Caco-2 (cell line): Measurements from ENCODE around the gene TTC21A. TPM values are rescaled to one million over a fixed set of nuclear protein-coding genes. Genes with fewer than 3 reads are reported as not detected.

ENCODE experiments used
- BruUV-seq: library from RNA; stranded (reverse); fragments of 400-500 nt; replicated peaks from 2 replicates; lab custom pipeline; 2021; lab: Mats Ljungman, UMichigan
- CTCF ChIA-PET: fragments of 300-600 bp; sonication (Branson Sonifier 250); formaldehyde crosslinking; loops from one replicate; lab custom pipeline; 2022; ENCODE audit warnings: antibody characterized with exemption; lab: Charles Lee
- POLR2A ChIA-PET: fragments of 300-600 bp; sonication (Branson Sonifier 250); formaldehyde crosslinking; loops from one replicate; lab custom pipeline; 2022; ENCODE audit warnings: antibody characterized with exemption; lab: Charles Lee
- DNase-seq, 2 experiments: peaks; one replicate each; pipeline versions ENCODE4 v3.0.0 to v3.0.0-alpha.2; 2020 to 2022
- H3K27me3 ChIP-seq: replicated peaks from 2 replicates; pipeline ENCODE4 v1.6.0; 2011; ENCODE audit warnings: low read length; ENCODE audit not compliant: control insufficient read depth, insufficient read depth
- H3K36me3 ChIP-seq: 2 replicates; pipeline ENCODE4 v1.5.1; 2011; ENCODE audit warnings: low read length; ENCODE audit not compliant: control insufficient read depth, insufficient read depth
- H3K4me1 ChIP-seq: fragments of 250-450 bp; sonication (Bioruptor Pico); 2 replicates; pipeline ENCODE4 v1.5.1; 2020; ENCODE audit warnings: mild to moderate bottlenecking
- H3K4me3 ChIP-seq: 2 replicates; pipeline ENCODE4 v1.5.1; 2011; ENCODE audit warnings: low read depth, mild to moderate bottlenecking, control low read depth, low read length
- H3K9me3 ChIP-seq: fragments of 250-450 bp; sonication (Bioruptor Pico); 2 replicates; pipeline ENCODE4 v1.5.1; 2020; ENCODE audit warnings: mild to moderate bottlenecking, moderate library complexity
- H3K27ac Mint-ChIP-seq: one replicate; pipeline ENCODE4 v1.8.0; 2022; ENCODE audit warnings: mixed read lengths; ENCODE audit not compliant: unreplicated experiment
- H3K27me3 Mint-ChIP-seq: one replicate; pipeline ENCODE4 v1.8.0; 2022; ENCODE audit warnings: mixed read lengths; ENCODE audit not compliant: insufficient read depth, unreplicated experiment
- H3K36me3 Mint-ChIP-seq: one replicate; pipeline ENCODE4 v1.8.0; 2022; ENCODE audit warnings: mild to moderate bottlenecking, mixed read lengths; ENCODE audit not compliant: insufficient read depth, unreplicated experiment
- H3K4me1 Mint-ChIP-seq: one replicate; pipeline ENCODE4 v1.8.0; 2022; ENCODE audit warnings: low read depth, mixed read lengths; ENCODE audit not compliant: unreplicated experiment
- H3K4me3 Mint-ChIP-seq: one replicate; pipeline ENCODE4 v1.8.0; 2022; ENCODE audit warnings: mild to moderate bottlenecking, moderate library complexity, mixed read lengths; ENCODE audit not compliant: unreplicated experiment
- H3K9me3 Mint-ChIP-seq: one replicate; pipeline ENCODE4 v1.8.0; 2022; ENCODE audit warnings: mixed read lengths; ENCODE audit not compliant: unreplicated experiment
- intact Hi-C: fragments of 100-400 bp; cut with micrococcal nuclease; formaldehyde crosslinking; loops from one replicate; pipeline ENCODE4 v1.10.0; 2022; ENCODE audit not compliant: unreplicated experiment
- total RNA-seq: library from RNA; stranded (reverse); gene quantifications from 2 replicates; pipeline ENCODE4 v1.2.3, GENCODE V29; 2022
- TF ChIP-seq, protein P1 (sequence below), 2 experiments: fragments of 200-600 bp in 1 of 2; IDR thresholded peaks; 1 replicate in 1 of 2; 2 replicates in 1 of 2; pipeline versions ENCODE4 v1.5.1 to v1.8.0; 2011 to 2022; ENCODE audit warnings: antibody characterized with exemption in 1 of 2, control low read depth in 1 of 2, inconsistent platforms in 1 of 2, low read depth in 1 of 2, low read length in 1 of 2, mild to moderate bottlenecking in 1 of 2, moderate library complexity in 1 of 2; ENCODE audit not compliant: insufficient read depth in 1 of 2, severe bottlenecking in 1 of 2, unreplicated experiment in 1 of 2

Gene TTC21A
- total RNA-seq, 1 experiment from 2014 or later, result 4.0 TPM

DNA sequence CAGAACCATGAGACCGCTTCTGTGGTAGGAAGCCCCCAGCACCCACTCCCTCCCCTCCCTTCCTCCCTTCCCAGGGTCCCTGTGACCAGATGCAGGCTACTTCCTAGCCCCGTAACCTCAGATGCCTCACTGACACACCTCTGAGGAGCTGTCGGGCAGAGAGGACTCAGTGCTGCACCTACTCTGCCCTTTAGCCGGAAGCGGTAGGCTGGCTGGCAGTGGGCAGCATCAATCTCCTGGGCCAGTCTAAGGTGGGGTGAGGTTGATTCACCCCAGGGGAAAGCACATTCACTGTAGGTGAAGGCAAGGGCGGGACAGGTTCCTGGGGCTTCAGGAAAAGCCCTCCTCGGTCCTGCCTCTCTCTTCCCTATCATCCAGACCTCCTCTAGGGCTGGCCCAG is 26.8 kb downstream of the TTC21A start:
- Histone ChIP-seq H3K4me3 (no peak overlapping the region), H3K9me3 (no peaks in the 10 kb centered on the region), H3K4me1 (no peaks in the 10 kb centered on the region), H3K36me3 (no peaks in the 10 kb centered on the region), H3K27me3 (no peaks in the 10 kb centered on the region)
- H3K4me1 Mint-ChIP-seq, result no peaks in the 10 kb centered on the region
- intact Hi-C loops, result no loop called here
- no peak overlapping the region for H3K4me3 Mint-ChIP-seq
- POLR2A ChIA-PET, result no interaction called here
- TF ChIP-seq, protein P1, sequence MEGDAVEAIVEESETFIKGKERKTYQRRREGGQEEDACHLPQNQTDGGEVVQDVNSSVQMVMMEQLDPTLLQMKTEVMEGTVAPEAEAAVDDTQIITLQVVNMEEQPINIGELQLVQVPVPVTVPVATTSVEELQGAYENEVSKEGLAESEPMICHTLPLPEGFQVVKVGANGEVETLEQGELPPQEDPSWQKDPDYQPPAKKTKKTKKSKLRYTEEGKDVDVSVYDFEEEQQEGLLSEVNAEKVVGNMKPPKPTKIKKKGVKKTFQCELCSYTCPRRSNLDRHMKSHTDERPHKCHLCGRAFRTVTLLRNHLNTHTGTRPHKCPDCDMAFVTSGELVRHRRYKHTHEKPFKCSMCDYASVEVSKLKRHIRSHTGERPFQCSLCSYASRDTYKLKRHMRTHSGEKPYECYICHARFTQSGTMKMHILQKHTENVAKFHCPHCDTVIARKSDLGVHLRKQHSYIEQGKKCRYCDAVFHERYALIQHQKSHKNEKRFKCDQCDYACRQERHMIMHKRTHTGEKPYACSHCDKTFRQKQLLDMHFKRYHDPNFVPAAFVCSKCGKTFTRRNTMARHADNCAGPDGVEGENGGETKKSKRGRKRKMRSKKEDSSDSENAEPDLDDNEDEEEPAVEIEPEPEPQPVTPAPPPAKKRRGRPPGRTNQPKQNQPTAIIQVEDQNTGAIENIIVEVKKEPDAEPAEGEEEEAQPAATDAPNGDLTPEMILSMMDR (IDR thresholded peaks at IDR 0.05; ENCODE audit: insufficient read depth in 1 of 2, low read depth in 1 of 2, low read length in 1 of 2, severe bottlenecking in 1 of 2, unreplicated experiment in 1 of 2), result no peak
- CTCF ChIA-PET, result no interaction called here
- no TSS peak for BruUV-seq
- H3K9me3 Mint-ChIP-seq, result no peaks in the 10 kb centered on the region
- no peak overlapping the region for H3K27ac Mint-ChIP-seq
- H3K27me3 Mint-ChIP-seq, result no peaks in the 10 kb centered on the region
- peaks cover 6% of the 10 kb centered on the region for H3K36me3 Mint-ChIP-seq
- no peak for DNase-seq

DNA sequence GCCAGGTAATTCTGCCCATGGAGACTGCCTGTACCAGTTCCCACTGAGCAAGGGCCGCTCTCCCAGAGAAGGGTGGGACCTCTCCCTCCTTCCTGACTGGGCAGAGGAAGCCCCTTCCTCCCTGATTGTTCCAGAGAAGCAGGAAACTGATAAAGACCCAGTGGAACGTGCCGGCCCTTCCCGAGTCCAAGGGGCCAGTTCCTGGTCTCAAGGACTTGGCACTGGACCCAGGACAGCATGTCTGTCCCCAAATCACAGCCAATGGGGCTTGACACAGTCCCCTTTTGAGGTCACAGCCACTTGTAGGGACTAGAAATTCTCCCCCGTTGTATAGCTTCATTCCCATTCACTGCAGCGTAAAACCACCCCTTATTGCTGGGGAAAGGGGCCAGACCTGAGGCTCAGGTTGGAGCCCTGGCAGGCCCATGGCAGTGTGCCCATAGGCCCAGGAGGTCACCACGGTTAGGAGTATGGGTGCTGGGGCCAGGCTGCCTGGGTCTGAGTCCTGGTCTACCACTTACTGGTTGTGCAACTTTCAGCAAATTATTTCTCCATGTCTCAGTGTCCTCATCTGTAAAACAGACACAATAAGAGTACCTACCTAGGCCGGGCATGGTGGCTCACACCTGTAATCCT is 27.8 kb downstream of the TTC21A start:
- ChIA-PET POLR2A (no interaction called here), CTCF (no interaction called here)
- Histone ChIP-seq H3K4me3 (no peak overlapping the region), H3K36me3 (no peaks in the 10 kb centered on the region), H3K27me3 (no peaks in the 10 kb centered on the region), H3K9me3 (no peaks in the 10 kb centered on the region), H3K4me1 (no peaks in the 10 kb centered on the region)
- Mint-ChIP-seq H3K4me1 (peaks cover under 1% of the 10 kb centered on the region), H3K27ac (no peak overlapping the region), H3K9me3 (no peaks in the 10 kb centered on the region), H3K27me3 (no peaks in the 10 kb centered on the region), H3K36me3 (peaks cover 6% of the 10 kb centered on the region), H3K4me3 (no peak overlapping the region)
- intact Hi-C loops, result no loop called here
- DNase-seq, result no peak
- TF ChIP-seq, protein P1 (IDR thresholded peaks at IDR 0.05; ENCODE audit: insufficient read depth in 1 of 2, low read depth in 1 of 2, low read length in 1 of 2, severe bottlenecking in 1 of 2, unreplicated experiment in 1 of 2), result no peak
- BruUV-seq, result no TSS peak

GRCh38 chr3:39136533-39137434 is 29.3 kb downstream of the TTC21A start:
- Histone ChIP-seq H3K4me3 (no peak overlapping the region), H3K9me3 (no peaks in the 10 kb centered on the region), H3K4me1 (peaks cover 8% of the 10 kb centered on the region), H3K36me3 (no peaks in the 10 kb centered on the region; the same call in 1 of the 2 replicates), H3K27me3 (no peaks in the 10 kb centered on the region)
- BruUV-seq, result no TSS peak
- peaks cover 15% of the 10 kb centered on the region for H3K4me1 Mint-ChIP-seq
- no peak overlapping the region for H3K4me3 Mint-ChIP-seq
- intact Hi-C loops, result no loop called here
- H3K36me3 Mint-ChIP-seq, result peaks cover 14% of the 10 kb centered on the region
- H3K9me3 Mint-ChIP-seq, result no peaks in the 10 kb centered on the region
- no peak for DNase-seq
- no peaks in the 10 kb centered on the region for H3K27me3 Mint-ChIP-seq
- ChIA-PET CTCF (no interaction called here), POLR2A (no interaction called here)
- TF ChIP-seq, protein P1 (IDR thresholded peaks at IDR 0.05; ENCODE audit: insufficient read depth in 1 of 2, low read depth in 1 of 2, low read length in 1 of 2, severe bottlenecking in 1 of 2, unreplicated experiment in 1 of 2), result no peak
- no peak overlapping the region for H3K27ac Mint-ChIP-seq
